Duodenal mucosa (tissue), 2 donors: ENCODE results near the gene TMEM116.
"Not testable (repeated sequence)": the region's sequence is repeated elsewhere in the genome, so short reads cannot be mapped to it uniquely, and the experiment has no call there.

Experiments used
- H3K27ac ChIP-seq: one replicate; pipeline ENCODE4 v1.7.0; 2013; ENCODE audit warnings: low read depth, low read length
- H3K27me3 ChIP-seq, 2 donors: one replicate each; pipeline ENCODE4 v1.7.0; 2013; ENCODE audit warnings: low read length in 2 of 2, control low read depth in 1 of 2; ENCODE audit not compliant: insufficient read depth in 2 of 2, control insufficient read depth in 1 of 2
- H3K36me3 ChIP-seq, 2 donors: one replicate each; pipeline ENCODE4 v1.7.0; 2013; ENCODE audit warnings: low read length in 2 of 2, control low read depth in 1 of 2; ENCODE audit not compliant: insufficient read depth in 2 of 2, control insufficient read depth in 1 of 2
- H3K4me1 ChIP-seq, 2 donors: one replicate each; pipeline ENCODE4 v1.7.0; 2013; ENCODE audit warnings: low read length in 2 of 2, control low read depth in 1 of 2; ENCODE audit not compliant: insufficient read depth in 2 of 2, control insufficient read depth in 1 of 2
- H3K4me3 ChIP-seq, 2 donors: one replicate each; pipeline ENCODE4 v1.7.0; 2013; ENCODE audit warnings: low read length in 2 of 2, low read depth in 1 of 2
- H3K9ac ChIP-seq, 2 donors: one replicate each; pipeline ENCODE4 v1.7.0; 2013; ENCODE audit warnings: low read length in 2 of 2, low read depth in 1 of 2
- H3K9me3 ChIP-seq, 2 donors: one replicate each; pipeline ENCODE4 v1.7.0; 2013; ENCODE audit warnings: low read length in 2 of 2, control low read depth in 1 of 2; ENCODE audit not compliant: control insufficient read depth in 1 of 2

Gene TMEM116

GRCh38 chr12:111952084-111952787 lies 60.7 kb downstream of the TMEM116 start:
- H3K9me3 ChIP-seq, result peaks cover 4 to 16% of the 10 kb centered on the region in 2 donors
- H3K4me1 ChIP-seq, H3K36me3 ChIP-seq, H3K4me3 ChIP-seq, H3K27ac ChIP-seq, H3K9ac ChIP-seq, H3K27me3 ChIP-seq: not testable (repeated sequence)

- H3K9me3 ChIP-seq, result peaks cover 4 to 16% of the 10 kb centered on the region in 2 donors
- not testable (repeated sequence) for H3K9ac ChIP-seq, H3K27ac ChIP-seq, H3K4me3 ChIP-seq, H3K27me3 ChIP-seq, H3K4me1 ChIP-seq, H3K36me3 ChIP-seq
Observed at GRCh38 chr12:111950961-111951676, 61.8 kb downstream of the TMEM116 start.

- Histone ChIP-seq H3K27ac (no peak overlapping the region), H3K36me3 (no peaks in the 10 kb centered on the region), H3K27me3 (no peaks in the 10 kb centered on the region), H3K4me3 (no peak overlapping the region), H3K4me1 (no peaks in the 10 kb centered on the region), H3K9me3 (no peaks in the 10 kb centered on the region), H3K9ac (no peak overlapping the region)
Observed at GRCh38 chr12:111943929-111944328, 69.0 kb downstream of the TMEM116 start.

- H3K27ac ChIP-seq, result no peak overlapping the region
- H3K36me3 ChIP-seq, result no peaks in the 10 kb centered on the region
- no peaks in the 10 kb centered on the region for H3K4me1 ChIP-seq
- H3K4me3 ChIP-seq, result no peak overlapping the region
- H3K9me3 ChIP-seq, result no peaks in the 10 kb centered on the region
- no peaks in the 10 kb centered on the region for H3K27me3 ChIP-seq
- H3K9ac ChIP-seq, result no peak overlapping the region
Observed at GRCh38 chr12:111942557-111942956, 70.4 kb downstream of the TMEM116 start.

- Histone ChIP-seq H3K9me3 (no peaks in the 10 kb centered on the region), H3K4me3 (no peak overlapping the region), H3K9ac (no peak overlapping the region), H3K4me1 (no peaks in the 10 kb centered on the region), H3K36me3 (no peaks in the 10 kb centered on the region), H3K27ac (no peak overlapping the region), H3K27me3 (no peaks in the 10 kb centered on the region)
Observed at GRCh38 chr12:111937429-111937828, 75.5 kb downstream of the TMEM116 start.

GRCh38 chr12:111936869-111937268 lies 76.1 kb downstream of the TMEM116 start:
- Histone ChIP-seq H3K4me3 (no peak overlapping the region), H3K9ac (no peak overlapping the region)

GRCh38 chr12:111932241-111932640 lies 80.7 kb downstream of the TMEM116 start:
- H3K36me3 ChIP-seq, result peaks cover 0 to 5% of the 10 kb centered on the region in 2 donors
- H3K27ac ChIP-seq, result no peak overlapping the region
- H3K27me3 ChIP-seq, result no peaks in the 10 kb centered on the region
- H3K9me3 ChIP-seq, result no peaks in the 10 kb centered on the region
- H3K4me3 ChIP-seq, result no peak overlapping the region
- H3K4me1 ChIP-seq, result no peaks in the 10 kb centered on the region
- no peak overlapping the region for H3K9ac ChIP-seq

More at GRCh38 chr12:111936869-111937268, 76.1 kb downstream of the TMEM116 start:
- H3K27me3 ChIP-seq, result no peaks in the 10 kb centered on the region
- no peaks in the 10 kb centered on the region for H3K36me3 ChIP-seq
- no peak overlapping the region for H3K27ac ChIP-seq
- no peaks in the 10 kb centered on the region for H3K9me3 ChIP-seq
- H3K4me1 ChIP-seq, result no peaks in the 10 kb centered on the region

GRCh38 chr12:111927346-111927745 lies 85.6 kb downstream of the TMEM116 start:
- Histone ChIP-seq H3K9me3 (no peaks in the 10 kb centered on the region), H3K27me3 (no peaks in the 10 kb centered on the region), H3K36me3 (peaks cover 0 to 5% of the 10 kb centered on the region in 2 donors), H3K4me1 (no peaks in the 10 kb centered on the region), H3K4me3 (no peak overlapping the region), H3K27ac (no peak overlapping the region), H3K9ac (no peak overlapping the region)

- Histone ChIP-seq H3K4me3 (no peak overlapping the region), H3K9me3 (no peaks in the 10 kb centered on the region), H3K4me1 (no peaks in the 10 kb centered on the region), H3K27ac (no peak overlapping the region), H3K27me3 (no peaks in the 10 kb centered on the region), H3K36me3 (peaks cover 0 to 3% of the 10 kb centered on the region in 2 donors), H3K9ac (no peak overlapping the region)
Observed at GRCh38 chr12:111926631-111927030, 86.3 kb downstream of the TMEM116 start.

- H3K4me1 ChIP-seq, result no peaks in the 10 kb centered on the region
- no peaks in the 10 kb centered on the region for H3K36me3 ChIP-seq
- H3K27ac ChIP-seq, result no peak overlapping the region
- no peaks in the 10 kb centered on the region for H3K9me3 ChIP-seq
- H3K4me3 ChIP-seq, result no peak overlapping the region
- no peaks in the 10 kb centered on the region for H3K27me3 ChIP-seq
- no peak overlapping the region for H3K9ac ChIP-seq
Observed at GRCh38 chr12:111925171-111925570, 87.8 kb downstream of the TMEM116 start.
